HL-60 (cell line): ENCODE results near the gene PDE6H.
A peak's percentile ranks its signal among the peaks of the same experiment; 100 is the strongest.

ENCODE experiments used
- GABPA ChIP-seq: IDR thresholded peaks from 2 replicates; pipeline ENCODE4 v1.6.1; 2012; ENCODE audit warnings: low read depth
- POLR2AphosphoS5 ChIP-seq: IDR thresholded peaks from 2 replicates; pipeline ENCODE4 v1.6.1; 2012; ENCODE audit warnings: low read depth
- SPI1 ChIP-seq: IDR thresholded peaks from 2 replicates; pipeline ENCODE4 v1.6.1; 2012; ENCODE audit warnings: low read depth, mild to moderate bottlenecking, borderline replicate concordance
- TF ChIP-seq, protein P1 (sequence below): IDR thresholded peaks from one replicate; pipeline ENCODE4 v1.5.1; 2011; ENCODE audit warnings: low read length, control low read depth, inconsistent platforms; ENCODE audit not compliant: insufficient read depth
- TF ChIP-seq, protein P2 (sequence below): IDR thresholded peaks from 2 replicates; pipeline ENCODE4 v1.6.1; 2012; ENCODE audit warnings: low read depth; ENCODE audit not compliant: insufficient replicate concordance

DNA sequence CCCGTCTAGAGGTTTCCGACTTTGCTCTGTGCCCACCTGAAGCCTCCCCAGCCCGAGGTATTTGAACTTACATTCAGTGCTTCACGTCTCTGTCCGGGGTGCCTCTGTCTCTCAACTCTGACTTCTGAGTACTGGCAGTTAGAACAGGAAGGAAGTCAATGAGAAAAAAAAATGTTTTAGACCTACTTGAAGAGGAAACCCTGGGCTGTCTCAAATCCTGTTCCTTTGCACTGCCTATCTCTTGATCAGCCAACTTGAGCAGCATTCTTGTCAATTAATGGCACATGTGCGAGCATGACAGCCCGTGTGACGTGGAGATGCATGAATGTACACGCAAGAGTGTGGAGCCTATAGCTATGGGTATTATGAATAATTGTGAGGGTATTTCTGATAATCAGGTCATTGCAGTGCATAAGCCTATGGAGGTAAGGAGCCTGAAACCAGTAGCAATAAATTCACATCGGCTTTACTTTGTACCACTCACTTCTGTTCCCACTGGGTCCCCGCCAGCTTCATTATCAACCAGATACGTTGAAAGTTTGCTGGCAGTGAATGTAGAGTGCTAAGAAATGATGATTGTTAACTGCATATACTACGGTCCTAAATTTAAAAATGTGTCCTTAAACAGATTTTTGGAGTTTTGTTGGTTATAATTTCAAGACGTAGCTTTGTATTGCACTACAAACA is 11.2 kb upstream of the PDE6H start, which contains the start of gene ARHGDIB:
- TF ChIP-seq POLR2AphosphoS5 (peak; percentile 93), SPI1 (peak; percentile 80; the same call in 1 of the 2 replicates), GABPA (peak; percentile 44; the same call in 1 of the 2 replicates)
- TF ChIP-seq, protein P1, sequence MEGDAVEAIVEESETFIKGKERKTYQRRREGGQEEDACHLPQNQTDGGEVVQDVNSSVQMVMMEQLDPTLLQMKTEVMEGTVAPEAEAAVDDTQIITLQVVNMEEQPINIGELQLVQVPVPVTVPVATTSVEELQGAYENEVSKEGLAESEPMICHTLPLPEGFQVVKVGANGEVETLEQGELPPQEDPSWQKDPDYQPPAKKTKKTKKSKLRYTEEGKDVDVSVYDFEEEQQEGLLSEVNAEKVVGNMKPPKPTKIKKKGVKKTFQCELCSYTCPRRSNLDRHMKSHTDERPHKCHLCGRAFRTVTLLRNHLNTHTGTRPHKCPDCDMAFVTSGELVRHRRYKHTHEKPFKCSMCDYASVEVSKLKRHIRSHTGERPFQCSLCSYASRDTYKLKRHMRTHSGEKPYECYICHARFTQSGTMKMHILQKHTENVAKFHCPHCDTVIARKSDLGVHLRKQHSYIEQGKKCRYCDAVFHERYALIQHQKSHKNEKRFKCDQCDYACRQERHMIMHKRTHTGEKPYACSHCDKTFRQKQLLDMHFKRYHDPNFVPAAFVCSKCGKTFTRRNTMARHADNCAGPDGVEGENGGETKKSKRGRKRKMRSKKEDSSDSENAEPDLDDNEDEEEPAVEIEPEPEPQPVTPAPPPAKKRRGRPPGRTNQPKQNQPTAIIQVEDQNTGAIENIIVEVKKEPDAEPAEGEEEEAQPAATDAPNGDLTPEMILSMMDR, result no peak
- TF ChIP-seq, protein P2, sequence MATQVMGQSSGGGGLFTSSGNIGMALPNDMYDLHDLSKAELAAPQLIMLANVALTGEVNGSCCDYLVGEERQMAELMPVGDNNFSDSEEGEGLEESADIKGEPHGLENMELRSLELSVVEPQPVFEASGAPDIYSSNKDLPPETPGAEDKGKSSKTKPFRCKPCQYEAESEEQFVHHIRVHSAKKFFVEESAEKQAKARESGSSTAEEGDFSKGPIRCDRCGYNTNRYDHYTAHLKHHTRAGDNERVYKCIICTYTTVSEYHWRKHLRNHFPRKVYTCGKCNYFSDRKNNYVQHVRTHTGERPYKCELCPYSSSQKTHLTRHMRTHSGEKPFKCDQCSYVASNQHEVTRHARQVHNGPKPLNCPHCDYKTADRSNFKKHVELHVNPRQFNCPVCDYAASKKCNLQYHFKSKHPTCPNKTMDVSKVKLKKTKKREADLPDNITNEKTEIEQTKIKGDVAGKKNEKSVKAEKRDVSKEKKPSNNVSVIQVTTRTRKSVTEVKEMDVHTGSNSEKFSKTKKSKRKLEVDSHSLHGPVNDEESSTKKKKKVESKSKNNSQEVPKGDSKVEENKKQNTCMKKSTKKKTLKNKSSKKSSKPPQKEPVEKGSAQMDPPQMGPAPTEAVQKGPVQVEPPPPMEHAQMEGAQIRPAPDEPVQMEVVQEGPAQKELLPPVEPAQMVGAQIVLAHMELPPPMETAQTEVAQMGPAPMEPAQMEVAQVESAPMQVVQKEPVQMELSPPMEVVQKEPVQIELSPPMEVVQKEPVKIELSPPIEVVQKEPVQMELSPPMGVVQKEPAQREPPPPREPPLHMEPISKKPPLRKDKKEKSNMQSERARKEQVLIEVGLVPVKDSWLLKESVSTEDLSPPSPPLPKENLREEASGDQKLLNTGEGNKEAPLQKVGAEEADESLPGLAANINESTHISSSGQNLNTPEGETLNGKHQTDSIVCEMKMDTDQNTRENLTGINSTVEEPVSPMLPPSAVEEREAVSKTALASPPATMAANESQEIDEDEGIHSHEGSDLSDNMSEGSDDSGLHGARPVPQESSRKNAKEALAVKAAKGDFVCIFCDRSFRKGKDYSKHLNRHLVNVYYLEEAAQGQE, result peak; percentile 71
